Adipose tissue (tissue), 3 donors: ENCODE measurements around the gene TBX10. TPM values are rescaled to one million over a fixed set of nuclear protein-coding genes. Genes with fewer than 3 reads are reported as not detected.
"Not testable (repeated sequence)": the region's sequence is repeated elsewhere in the genome, so short reads cannot be mapped to it uniquely, and the experiment has no call there.

ENCODE experiments used
- H3K27ac ChIP-seq: one replicate; pipeline ENCODE4 v1.5.1; 2013; ENCODE audit warnings: low read depth, low read length
- whole genome bisulfite sequencing, 3 donors: extraction: QIAGEN DNeasy Blood & Tissue Kit; methylation state at CpG; one replicate each; pipeline ENCODE4 v1.1.7; 2013; 5-methylcytosine and 5-hydroxymethylcytosine counted together
- polyA plus RNA-seq, 3 donors: library from polyadenylated mRNA; stranded (reverse); fragments of 200-250 nt; gene quantifications; one replicate each; pipeline ENCODE4 v1.2.3, GENCODE V29; 2013
- donor health status: healthy with polysubstance abuse.
- donor health status: Bipolar disorder and iron deficiency.
- donor health status: healthy.

The TBX10 gene
- polyA plus RNA-seq, 3 donors, result 0.08 to 0.09 TPM; not detected in 1

GRCh38 chr11:67611704-67612587 lies 27.6 kb downstream of the TBX10 start:
- no peak overlapping the region for H3K27ac ChIP-seq
- 90 to 91% (median 91%) methylated on average over 37 of the region's 37 CpGs for WGBS, 3 donors

GRCh38 chr11:67611165-67611564 lies 28.4 kb downstream of the TBX10 start:
- no peak overlapping the region for H3K27ac ChIP-seq
- WGBS, 3 donors, result 88 to 95% (median 92%) methylated on average over 14 of the region's 14 CpGs

- H3K27ac ChIP-seq, result no peak overlapping the region
- WGBS, 3 donors, result 87 to 90% (median 88%) methylated on average over 15 of the region's 15 CpGs
Measured at GRCh38 chr11:67610302-67610868, 29.2 kb downstream of the TBX10 start.

- WGBS, 3 donors, result 90 to 93% (median 92%) methylated on average over 10 of the region's 10 CpGs
- H3K27ac ChIP-seq, result no peak overlapping the region
Measured at GRCh38 chr11:67609316-67609715, 30.2 kb downstream of the TBX10 start.

- no peak overlapping the region for H3K27ac ChIP-seq
- 96 to 98% (median 97%) methylated on average over 8 of the region's 8 CpGs for WGBS, 3 donors
Measured at GRCh38 chr11:67608486-67608885, 31.1 kb downstream of the TBX10 start.

GRCh38 chr11:67607507-67607906 lies 32.1 kb downstream of the TBX10 start:
- H3K27ac ChIP-seq, result no peak overlapping the region
- 31 to 52% (median 39%) methylated on average over 9 of the region's 9 CpGs for WGBS, 3 donors

GRCh38 chr11:67606492-67607295 lies 32.9 kb downstream of the TBX10 start, which contains the start of gene NDUFV1:
TSS of gene NDUFV1 (plus strand) at chr11:67606936. CDS start at chr11:67607005, 69 bp downstream.
- 0 to 1% (median 0%) methylated on average over 68 to 69 of the region's 69 CpGs for WGBS, 3 donors
- H3K27ac ChIP-seq, result no peak within 1 kb of the TSS

GRCh38 chr11:67606093-67606491 lies 33.5 kb downstream of the TBX10 start:
- no peak overlapping the region for H3K27ac ChIP-seq
- 32 to 41% (median 32%) methylated on average over 17 of the region's 17 CpGs for WGBS, 3 donors

GRCh38 chr11:67605231-67606011 lies 34.1 kb downstream of the TBX10 start:
- no peak overlapping the region for H3K27ac ChIP-seq
- 63 to 68% (median 66%) methylated on average over 11 of the region's 11 CpGs for WGBS, 3 donors

- no peak overlapping the region for H3K27ac ChIP-seq
- WGBS, 3 donors, result 85 to 100% (median 95%) methylated on average over 2 of the region's 2 CpGs
Measured at GRCh38 chr11:67604815-67605214, 34.7 kb downstream of the TBX10 start.

GRCh38 chr11:67604119-67604518 lies 35.4 kb downstream of the TBX10 start:
- H3K27ac ChIP-seq, result not testable (repeated sequence)
- WGBS, 3 donors, result 56 to 70% (median 59%) methylated on average over 2 of the region's 4 CpGs

GRCh38 chr11:67601098-67601497 lies 38.5 kb downstream of the TBX10 start:
- no peak overlapping the region for H3K27ac ChIP-seq
- WGBS, 3 donors, result 89 to 95% (median 93%) methylated on average over 7 of the region's 7 CpGs

- no peak overlapping the region for H3K27ac ChIP-seq
- 33 to 58% (median 37%) methylated on average over 7 of the region's 7 CpGs for WGBS, 3 donors
Measured at GRCh38 chr11:67600324-67601029, 39.1 kb downstream of the TBX10 start.

GRCh38 chr11:67599149-67599548 lies 40.4 kb downstream of the TBX10 start:
- WGBS, 3 donors, result 52 to 71% (median 67%) methylated on average over 1 of the region's 1 CpG

GRCh38 chr11:67597963-67598362 lies 41.6 kb downstream of the TBX10 start:
- H3K27ac ChIP-seq, result not testable (repeated sequence)
- 89 to 96% (median 91%) methylated on average over 22 to 26 of the region's 26 CpGs for WGBS, 3 donors

More at GRCh38 chr11:67599149-67599548, 40.4 kb downstream of the TBX10 start:
- no peak overlapping the region for H3K27ac ChIP-seq

- not testable (repeated sequence) for H3K27ac ChIP-seq
- WGBS, 3 donors, result no CpG with 5 or more reads among the region's 3 CpGs
Measured at GRCh38 chr11:67597458-67597857, 42.1 kb downstream of the TBX10 start.

GRCh38 chr11:67596753-67597300 lies 42.7 kb downstream of the TBX10 start:
- 51 to 96% (median 79%) methylated on average over 1 of the region's 1 CpG for WGBS, 3 donors
- H3K27ac ChIP-seq, result no peak overlapping the region
